Spleen (tissue), 7 donors: ENCODE data around the gene DENND1B.

Experiments used
- CTCF ChIP-seq, 11 experiments: fragments of 200-600 bp in 7 of 11; fragments of 450-650 bp in 4 of 11; sonication (generic) in 4 of 11; IDR thresholded peaks in 8 of 11; conservative IDR thresholded peaks in 3 of 11; 1 replicate in 7 of 11; 2 replicates in 4 of 11; pipeline versions ENCODE4 v1.4.0 to v1.8.0; 2016 to 2021; ENCODE audit warnings: antibody characterized with exemption in 11 of 11, inconsistent platforms in 4 of 11, mild to moderate bottlenecking in 1 of 11
- POLR2AphosphoS5 ChIP-seq, 3 donors: sonication (generic); formaldehyde crosslinking; IDR thresholded peaks; one replicate each; pipeline ENCODE4 v1.5.1; 2017; ENCODE audit warnings: antibody characterized with exemption in 3 of 3
- donor health status: DM: no; HTN: no; CAD: no; lungs with moderate emphysema.
- donor health status: DM: no; HTN: no; CAD: no.
- donor health status: DM: no; HTN: no; CAD: no.

GRCh38 chr1:197600751-197601150 is 174.5 kb downstream of the DENND1B start:
- TF ChIP-seq POLR2AphosphoS5 (IDR thresholded peaks at IDR 0.05): no peak
- TF ChIP-seq CTCF (IDR thresholded peaks at IDR 0.05 in 8 of 11, conservative IDR thresholded peaks at IDR 0.05 in 3 of 11): no peak
